GM18498 (cell line): Measurements from ENCODE around the gene TNFRSF4.
A peak's percentile ranks its signal among the peaks of the same experiment; 100 is the strongest.
"Not testable (repeated sequence)": the region's sequence is repeated elsewhere in the genome, so short reads cannot be mapped to it uniquely, and the experiment has no call there.

Experiments used
- ATAC-seq: cut with Tn5 transposase; IDR thresholded peaks from one replicate; pipeline ENCODE4 v1.9.1; 2021; ENCODE audit warnings: mild to moderate bottlenecking, moderate library complexity; ENCODE audit not compliant: unreplicated experiment

Gene TNFRSF4

GRCh38 chr1:1213345-1214265, at the start of gene TNFRSF4:
TSS of gene TNFRSF4 (minus strand) at chr1:1214153. CDS start at chr1:1214127, 26 bp downstream.
- no peak for ATAC-seq

- ATAC-seq: no peak
These were observed 48.8 kb upstream of the TNFRSF4 start for GRCh38 chr1:1262758-1263157.

- ATAC-seq: no peak
These were observed 48.1 kb upstream of the TNFRSF4 start for GRCh38 chr1:1262071-1262470.

- ATAC-seq: no peak
These were observed 47.0 kb upstream of the TNFRSF4 start for GRCh38 chr1:1260843-1261560.

GRCh38 chr1:1259951-1260600, 46.1 kb upstream of the TNFRSF4 start:
- ATAC-seq: no peak

GRCh38 chr1:1259540-1259939, 45.6 kb upstream of the TNFRSF4 start:
- no peak for ATAC-seq

- ATAC-seq: no peak
These were observed 45.2 kb upstream of the TNFRSF4 start for GRCh38 chr1:1259119-1259488.

- ATAC-seq: no peak
These were observed 43.3 kb upstream of the TNFRSF4 start for GRCh38 chr1:1256956-1257871.

- ATAC-seq: no peak
These were observed 41.7 kb upstream of the TNFRSF4 start for GRCh38 chr1:1255611-1256010.

- no peak for ATAC-seq
These were observed 41.1 kb upstream of the TNFRSF4 start for GRCh38 chr1:1255078-1255477.

GRCh38 chr1:1254667-1254998, 40.7 kb upstream of the TNFRSF4 start:
- no peak for ATAC-seq

GRCh38 chr1:1253972-1254666, 40.2 kb upstream of the TNFRSF4 start:
- no peak for ATAC-seq

GRCh38 chr1:1253314-1253713, 39.4 kb upstream of the TNFRSF4 start:
- no peak for ATAC-seq

- peak; percentile 53 for ATAC-seq
These were observed 36.9 kb upstream of the TNFRSF4 start for GRCh38 chr1:1250786-1251284.

GRCh38 chr1:1248009-1248913, 34.3 kb upstream of the TNFRSF4 start:
- ATAC-seq: not testable (repeated sequence)

- no peak for ATAC-seq
These were observed 33.5 kb upstream of the TNFRSF4 start for GRCh38 chr1:1247341-1247913.

GRCh38 chr1:1246577-1247340, 32.8 kb upstream of the TNFRSF4 start, which contains the start of gene C1QTNF12:
TSS of gene C1QTNF12 (minus strand) at chr1:1246722. CDS start at chr1:1246690, 32 bp downstream.
- no peak for ATAC-seq
